Measurements from ENCODE around the gene PRRT2.
"Not testable (repeated sequence)": the region's sequence is repeated elsewhere in the genome, so short reads cannot be mapped to it uniquely, and the experiment has no call there.

PRRT2 gene

GRCh38 chr16:29811896-29812665 lies at the start of gene PRRT2:
TSS of gene PRRT2 (plus strand) at chr16:29812193. CDS start at chr16:29813055, 862 bp downstream.
- DNase-seq: peak; percentile 13 to 42 (median 38)

- peak in 2 of 3 donors; percentile 24 to 28 for DNase-seq
Measured at GRCh38 chr16:29763326-29763725, 48.7 kb upstream of the PRRT2 start.

- no peak for DNase-seq
Measured at GRCh38 chr16:29765167-29766032, 46.6 kb upstream of the PRRT2 start.

GRCh38 chr16:29766571-29766970 lies 45.4 kb upstream of the PRRT2 start:
- peak; percentile 34 to 35 (median 35) for DNase-seq

GRCh38 chr16:29767062-29767461 lies 44.9 kb upstream of the PRRT2 start:
- DNase-seq: no peak

GRCh38 chr16:29769507-29769906 lies 42.5 kb upstream of the PRRT2 start:
- DNase-seq: no peak

GRCh38 chr16:29770250-29770929 lies 41.6 kb upstream of the PRRT2 start:
- DNase-seq: peak in 2 of 3 donors; percentile 19 to 35

GRCh38 chr16:29772330-29772729 lies 39.7 kb upstream of the PRRT2 start:
- not testable (repeated sequence) for DNase-seq

- no peak for DNase-seq
Measured at GRCh38 chr16:29774730-29775129, 37.3 kb upstream of the PRRT2 start.

- DNase-seq: no peak
Measured at GRCh38 chr16:29775742-29776408, 36.1 kb upstream of the PRRT2 start.

- no peak for DNase-seq
Measured at GRCh38 chr16:29777576-29778350, 34.2 kb upstream of the PRRT2 start, which contains the start of gene ZG16. TSS of gene ZG16 (plus strand) at chr16:29778256. CDS start at chr16:29779267, 1,011 bp downstream.

- no peak for DNase-seq
Measured at GRCh38 chr16:29779474-29779873, 32.5 kb upstream of the PRRT2 start.

- not testable (repeated sequence) for DNase-seq
Measured at GRCh38 chr16:29783094-29783953, 28.7 kb upstream of the PRRT2 start.

- no peak for DNase-seq
Measured at GRCh38 chr16:29784157-29784556, 27.8 kb upstream of the PRRT2 start.

- DNase-seq: peak; percentile 76 to 88 (median 82)
Measured at GRCh38 chr16:29784901-29785500, 27.0 kb upstream of the PRRT2 start.

- not testable (repeated sequence) for DNase-seq
Measured at GRCh38 chr16:29787155-29787554, 24.8 kb upstream of the PRRT2 start.

GRCh38 chr16:29789775-29790182 lies 22.2 kb upstream of the PRRT2 start:
- peak in 1 of 3 donors; percentile 17 for DNase-seq

- peak; percentile 100 for DNase-seq
Measured at GRCh38 chr16:29790183-29790948, 21.6 kb upstream of the PRRT2 start, which contains the start of gene KIF22. TSS of gene KIF22 (plus strand) at chr16:29790751. CDS start at chr16:29790760, 9 bp downstream.

All from suppressor macrophage treated with lipopolysaccharide for 1 hour (primary cell).